Peyer's patch (tissue), 4 donors: ENCODE data around the gene TMEM18. TPM values are rescaled to one million over a fixed set of nuclear protein-coding genes. Genes with fewer than 3 reads are reported as not detected.

Experiments
- DNase-seq, 3 donors: peaks; one replicate each; pipeline ENCODE4 v3.0.0-alpha.2; 2017 to 2019
- H3K27ac ChIP-seq, 4 donors: fragments of 200-600 bp; sonication (generic); one replicate each; pipeline ENCODE4 v1.5.1; 2016 to 2019
- H3K27me3 ChIP-seq, 2 donors: fragments of 200-600 bp; sonication (generic); one replicate each; pipeline ENCODE4 v1.5.1; 2019
- H3K36me3 ChIP-seq, 3 donors: fragments of 200-600 bp; sonication (generic); one replicate each; pipeline ENCODE4 v1.5.1; 2016 to 2019
- H3K4me1 ChIP-seq, 4 donors: fragments of 200-600 bp; sonication (generic); one replicate each; pipeline ENCODE4 v1.5.1; 2016 to 2019
- H3K4me3 ChIP-seq, 4 donors: fragments of 200-600 bp; sonication (generic); 1 replicate in 3 of 4; 2 replicates in 1 of 4; pipeline ENCODE4 v1.5.1; 2016 to 2019; ENCODE audit warnings: mild to moderate bottlenecking in 1 of 4
- H3K9me3 ChIP-seq, 4 donors: fragments of 200-600 bp; sonication (generic); one replicate each; pipeline ENCODE4 v1.5.1; 2016 to 2019; ENCODE audit warnings: mild to moderate bottlenecking in 1 of 4
- CTCF ChIP-seq, 6 experiments: fragments of 450-650 bp in 4 of 6; fragments of 200-600 bp in 2 of 6; sonication (generic) in 1 of 6; IDR thresholded peaks; one replicate each; pipeline ENCODE4 v1.5.1; 2017 to 2019; ENCODE audit warnings: antibody characterized with exemption in 6 of 6, mild to moderate bottlenecking in 3 of 6, moderate library complexity in 1 of 6
- POLR2A ChIP-seq, 2 donors: fragments of 450-650 bp; IDR thresholded peaks; one replicate each; pipeline ENCODE4 v1.5.1; 2017; ENCODE audit warnings: antibody characterized with exemption in 2 of 2, mild to moderate bottlenecking in 2 of 2, moderate library complexity in 2 of 2
- total RNA-seq, 4 donors: library from RNA; depleted of rRNA; stranded (reverse); fragments of >200 nt; gene quantifications; one replicate each; pipeline ENCODE4 v1.1.0, GENCODE V29; 2016

TMEM18 gene
- total RNA-seq, 4 donors from 2014 or later = 13.9 to 22.8 (median 16.4) TPM

DNA sequence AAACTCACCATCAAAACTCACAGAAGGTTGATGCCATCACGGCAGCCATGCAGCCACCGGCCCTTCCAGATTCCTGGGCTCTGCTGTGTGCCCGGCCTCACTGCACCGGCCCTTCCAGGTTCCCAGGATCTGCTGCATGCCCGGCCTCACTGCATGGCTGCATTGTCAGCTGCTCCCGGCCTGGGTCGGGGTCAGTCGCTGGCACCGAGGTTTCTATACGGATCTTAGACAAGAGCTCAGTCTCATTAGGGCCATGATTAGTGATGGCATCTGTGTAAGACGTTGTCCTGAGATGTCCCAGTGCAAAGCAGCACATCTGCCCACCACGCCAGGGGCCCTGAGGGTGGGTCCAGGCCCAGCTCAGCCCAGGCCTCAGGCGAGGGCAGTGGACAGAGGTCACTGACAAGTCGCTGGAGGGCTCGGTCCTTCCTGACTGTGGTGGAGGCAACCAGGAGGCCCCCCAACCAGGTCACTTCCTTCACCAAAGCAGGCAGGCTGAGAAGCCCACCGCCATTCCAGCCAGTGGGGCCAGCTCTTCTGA is 29.4 kb downstream of the TMEM18 start:
- Histone ChIP-seq H3K9me3 (no peaks in the 10 kb centered on the region), H3K4me1 (no peaks in the 10 kb centered on the region), H3K27me3 (no peaks in the 10 kb centered on the region), H3K27ac (no peak overlapping the region), H3K4me3 (no peak overlapping the region), H3K36me3 (no peaks in the 10 kb centered on the region)
- no peak for TF ChIP-seq CTCF (IDR thresholded peaks at IDR 0.05)
- TF ChIP-seq POLR2A (IDR thresholded peaks at IDR 0.05) = no peak
- no peak for DNase-seq

- Histone ChIP-seq H3K4me3 (no peak overlapping the region), H3K36me3 (no peaks in the 10 kb centered on the region), H3K9me3 (no peaks in the 10 kb centered on the region), H3K4me1 (no peaks in the 10 kb centered on the region), H3K27ac (no peak overlapping the region), H3K27me3 (no peaks in the 10 kb centered on the region)
- no peak for DNase-seq
- TF ChIP-seq POLR2A (IDR thresholded peaks at IDR 0.05) = no peak
- TF ChIP-seq CTCF (IDR thresholded peaks at IDR 0.05) = no peak
These were observed 30.1 kb downstream of the TMEM18 start for GRCh38 chr2:647003-647560.

GRCh38 chr2:644871-645270 is 32.3 kb downstream of the TMEM18 start:
- Histone ChIP-seq H3K27me3 (no peaks in the 10 kb centered on the region), H3K4me1 (no peaks in the 10 kb centered on the region), H3K4me3 (no peak overlapping the region), H3K36me3 (no peaks in the 10 kb centered on the region), H3K9me3 (no peaks in the 10 kb centered on the region), H3K27ac (no peak overlapping the region)
- DNase-seq = no peak
- no peak for TF ChIP-seq CTCF (IDR thresholded peaks at IDR 0.05)
- no peak for TF ChIP-seq POLR2A (IDR thresholded peaks at IDR 0.05)

DNA sequence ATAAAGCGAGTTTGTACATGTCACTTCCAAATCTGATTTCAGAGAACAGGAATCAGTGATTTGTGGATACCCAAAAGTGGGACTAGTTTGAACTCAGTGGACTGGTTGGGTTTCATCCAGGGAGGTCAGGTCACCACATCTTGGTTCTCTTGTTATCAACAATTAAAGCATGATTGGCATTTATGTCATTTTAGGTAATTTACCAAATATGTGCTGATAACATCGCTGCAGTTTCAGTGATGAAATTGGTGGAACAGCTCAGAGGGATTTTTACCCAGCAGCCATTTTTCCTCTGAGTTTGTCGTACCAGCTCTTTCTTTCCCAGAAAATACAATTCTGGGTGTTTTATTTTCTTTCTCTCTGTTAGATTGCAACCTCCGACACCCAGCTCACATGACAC is 33.4 kb downstream of the TMEM18 start:
- Histone ChIP-seq H3K27me3 (no peaks in the 10 kb centered on the region), H3K4me1 (no peaks in the 10 kb centered on the region), H3K36me3 (no peaks in the 10 kb centered on the region), H3K4me3 (no peak overlapping the region), H3K9me3 (no peaks in the 10 kb centered on the region), H3K27ac (no peak overlapping the region)
- DNase-seq = no peak
- no peak for TF ChIP-seq CTCF (IDR thresholded peaks at IDR 0.05)
- no peak for TF ChIP-seq POLR2A (IDR thresholded peaks at IDR 0.05)

- no peaks in the 10 kb centered on the region for H3K36me3 ChIP-seq
- DNase-seq = no peak
- no peak overlapping the region for H3K27ac ChIP-seq
- H3K4me3 ChIP-seq = no peak overlapping the region
- H3K4me1 ChIP-seq = no peaks in the 10 kb centered on the region
- H3K27me3 ChIP-seq = no peaks in the 10 kb centered on the region
- no peaks in the 10 kb centered on the region for H3K9me3 ChIP-seq
- no peak for TF ChIP-seq CTCF (IDR thresholded peaks at IDR 0.05)
- no peak for TF ChIP-seq POLR2A (IDR thresholded peaks at IDR 0.05)
These were observed 33.9 kb downstream of the TMEM18 start for GRCh38 chr2:643334-643733.
